ENCODE results near the gene EPB41.
A peak's percentile ranks its signal among the peaks of the same experiment; 100 is the strongest.

The EPB41 gene

GRCh38 chr1:29114654-29115053 lies 200.3 kb downstream of the EPB41 start:
- peaks cover 96% of the 10 kb centered on the region for H3K36me3 ChIP-seq
- no peak overlapping the region for H3K4me3 ChIP-seq (ENCODE audit: low read depth in 1 of 2, low read length in 1 of 2)
- no peaks in the 10 kb centered on the region for H3K4me1 ChIP-seq (ENCODE audit: control insufficient read depth in 1 of 2, insufficient read depth in 1 of 2, low read depth in 1 of 2, low read length in 1 of 2)
- no peak overlapping the region for H3K27ac ChIP-seq
- no peaks in the 10 kb centered on the region for H3K9me3 ChIP-seq
- peaks cover 7% of the 10 kb centered on the region for H3K27me3 ChIP-seq
- no peak for TF ChIP-seq CTCF (IDR thresholded peaks at IDR 0.05)

GRCh38 chr1:29117381-29117780 lies 203.0 kb downstream of the EPB41 start:
- H3K27ac ChIP-seq, result no peak overlapping the region
- peaks cover 82% of the 10 kb centered on the region for H3K36me3 ChIP-seq
- no peak overlapping the region for H3K4me3 ChIP-seq (ENCODE audit: low read depth in 1 of 2, low read length in 1 of 2)
- peaks cover 35% of the 10 kb centered on the region for H3K27me3 ChIP-seq
- peaks cover 5 to 14% of the 10 kb centered on the region in 2 experiments for H3K4me1 ChIP-seq (ENCODE audit: control insufficient read depth in 1 of 2, insufficient read depth in 1 of 2, low read depth in 1 of 2, low read length in 1 of 2)
- no peak for TF ChIP-seq CTCF (IDR thresholded peaks at IDR 0.05)
- H3K9me3 ChIP-seq, result no peaks in the 10 kb centered on the region

GRCh38 chr1:29119121-29119929 lies 205.0 kb downstream of the EPB41 start:
- H3K4me3 ChIP-seq (ENCODE audit: low read depth in 1 of 2, low read length in 1 of 2), result no peak overlapping the region
- no peak overlapping the region for H3K27ac ChIP-seq
- peaks cover 54% of the 10 kb centered on the region for H3K27me3 ChIP-seq
- TF ChIP-seq CTCF (IDR thresholded peaks at IDR 0.05), result no peak
- H3K36me3 ChIP-seq, result peaks cover 63% of the 10 kb centered on the region
- no peaks in the 10 kb centered on the region for H3K9me3 ChIP-seq
- peaks cover 17 to 34% of the 10 kb centered on the region in 2 experiments for H3K4me1 ChIP-seq (ENCODE audit: control insufficient read depth in 1 of 2, insufficient read depth in 1 of 2, low read depth in 1 of 2, low read length in 1 of 2)

- H3K4me3 ChIP-seq (ENCODE audit: low read depth in 1 of 2, low read length in 1 of 2), result no peak overlapping the region
- peaks cover 65% of the 10 kb centered on the region for H3K27me3 ChIP-seq
- H3K4me1 ChIP-seq (ENCODE audit: control insufficient read depth in 1 of 2, insufficient read depth in 1 of 2, low read depth in 1 of 2, low read length in 1 of 2), result peaks cover 17 to 39% of the 10 kb centered on the region in 2 experiments
- TF ChIP-seq CTCF (IDR thresholded peaks at IDR 0.05), result no peak
- no peaks in the 10 kb centered on the region for H3K9me3 ChIP-seq
- peaks cover 54% of the 10 kb centered on the region for H3K36me3 ChIP-seq
- H3K27ac ChIP-seq, result no peak overlapping the region
Observed at GRCh38 chr1:29120367-29120766, 206.0 kb downstream of the EPB41 start.

- Histone ChIP-seq H3K27me3 (peaks cover 71% of the 10 kb centered on the region), H3K27ac (no peak overlapping the region), H3K9me3 (no peaks in the 10 kb centered on the region), H3K36me3 (peaks cover 47% of the 10 kb centered on the region), H3K4me3 (ENCODE audit: low read depth in 1 of 2, low read length in 1 of 2) (no peak overlapping the region), H3K4me1 (ENCODE audit: control insufficient read depth in 1 of 2, insufficient read depth in 1 of 2, low read depth in 1 of 2, low read length in 1 of 2) (peaks cover 17 to 39% of the 10 kb centered on the region in 2 experiments)
- peak; percentile 20 for TF ChIP-seq CTCF (IDR thresholded peaks at IDR 0.05)
Observed at GRCh38 chr1:29120947-29121485, 206.6 kb downstream of the EPB41 start.

Measured in neutrophil (primary cell).